GM19467 (cell line): ENCODE results near the gene CDCP2.

Experiments
- ATAC-seq: cut with Tn5 transposase; IDR thresholded peaks from one replicate; pipeline ENCODE4 v1.9.1; 2021; ENCODE audit warnings: mild to moderate bottlenecking, moderate library complexity; ENCODE audit not compliant: unreplicated experiment

Gene CDCP2

DNA sequence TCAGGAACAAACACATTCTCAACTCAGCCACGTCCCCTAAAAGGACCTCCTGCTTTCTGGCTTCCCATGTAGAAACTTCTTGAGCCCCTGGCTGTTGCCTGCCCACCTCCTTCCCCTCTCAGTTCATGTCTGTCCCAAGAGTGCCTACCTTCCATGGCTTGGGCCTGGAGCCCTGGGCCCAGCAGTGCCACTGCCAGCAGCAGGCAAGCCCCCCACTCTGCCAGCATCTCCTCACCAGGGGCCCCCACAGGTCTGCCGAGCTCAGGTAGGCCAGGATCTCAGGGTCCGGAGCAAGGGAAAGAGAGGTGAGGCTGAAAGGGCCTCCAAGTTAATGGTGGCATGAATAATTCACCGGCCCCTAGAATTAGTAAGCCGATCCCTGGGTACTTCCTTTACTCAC lies at the start of gene CDCP2:
Gene CDCP2, minus strand, starts transcription at position 305 of the 400 bp plus-strand sequence. Its CDS starts 78 bp downstream, at position 227.
- no peak for ATAC-seq

DNA sequence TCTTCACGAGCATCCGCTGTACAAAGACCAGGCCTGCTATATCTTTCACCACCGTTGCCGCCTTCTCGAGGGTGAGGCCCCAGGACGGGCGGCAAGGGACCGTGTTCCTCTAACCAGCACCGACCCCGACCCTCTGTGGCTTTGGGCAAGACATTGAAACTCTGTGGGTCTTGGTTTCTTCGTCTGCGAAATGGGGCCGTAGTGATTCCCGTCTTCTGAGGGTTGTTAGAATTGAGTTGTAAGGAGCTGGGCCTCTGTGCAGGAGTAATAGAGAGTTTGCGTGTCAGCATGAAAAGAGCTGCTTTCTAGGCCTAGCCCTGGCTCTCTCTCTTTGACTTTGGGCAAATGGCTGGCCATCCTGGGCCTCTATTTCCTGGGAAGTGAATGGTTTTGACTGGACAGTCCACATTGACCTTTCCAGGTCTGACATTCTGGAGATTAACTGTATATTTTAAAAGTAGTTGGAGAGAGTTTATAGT lies 47.8 kb upstream of the CDCP2 start:
- no peak for ATAC-seq

DNA sequence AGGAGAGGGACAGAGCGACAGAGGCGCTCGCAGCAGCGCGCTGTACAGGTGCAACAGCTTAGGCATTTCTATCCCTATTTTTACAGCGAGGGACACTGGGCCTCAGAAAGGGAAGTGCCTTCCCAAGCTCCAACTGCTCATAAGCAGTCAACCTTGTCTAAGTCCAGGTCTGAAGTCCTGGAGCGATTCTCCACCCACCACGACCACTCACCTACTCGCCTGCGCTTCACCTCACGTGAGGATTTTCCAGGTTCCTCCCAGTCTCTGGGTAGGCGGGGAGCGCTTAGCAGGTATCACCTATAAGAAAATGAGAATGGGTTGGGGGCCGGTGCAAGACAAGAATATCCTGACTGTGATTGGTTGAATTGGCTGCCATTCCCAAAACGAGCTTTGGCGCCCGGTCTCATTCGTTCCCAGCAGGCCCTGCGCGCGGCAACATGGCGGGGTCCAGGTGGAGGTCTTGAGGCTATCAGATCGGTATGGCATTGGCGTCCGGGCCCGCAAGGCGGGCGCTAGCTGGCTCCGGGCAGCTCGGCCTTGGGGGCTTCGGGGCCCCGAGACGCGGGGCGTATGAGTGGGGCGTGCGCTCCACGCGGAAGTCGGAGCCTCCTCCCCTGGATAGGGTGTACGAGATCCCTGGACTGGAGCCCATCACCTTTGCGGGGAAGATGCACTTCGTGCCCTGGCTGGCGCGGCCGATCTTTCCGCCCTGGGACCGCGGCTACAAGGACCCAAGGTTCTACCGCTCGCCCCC lies 47.1 kb upstream of the CDCP2 start, which contains the start of the genes CYB5RL and MRPL37:
Gene CYB5RL, minus strand, starts transcription at position 266 of the 754 bp plus-strand sequence. CDS start 4,414 bp downstream, outside the sequence.
Gene MRPL37, plus strand, starts transcription at position 403 of the 754 bp plus-strand sequence. Its CDS starts 77 bp downstream, at position 480.
- peak; percentile 95 for ATAC-seq

DNA sequence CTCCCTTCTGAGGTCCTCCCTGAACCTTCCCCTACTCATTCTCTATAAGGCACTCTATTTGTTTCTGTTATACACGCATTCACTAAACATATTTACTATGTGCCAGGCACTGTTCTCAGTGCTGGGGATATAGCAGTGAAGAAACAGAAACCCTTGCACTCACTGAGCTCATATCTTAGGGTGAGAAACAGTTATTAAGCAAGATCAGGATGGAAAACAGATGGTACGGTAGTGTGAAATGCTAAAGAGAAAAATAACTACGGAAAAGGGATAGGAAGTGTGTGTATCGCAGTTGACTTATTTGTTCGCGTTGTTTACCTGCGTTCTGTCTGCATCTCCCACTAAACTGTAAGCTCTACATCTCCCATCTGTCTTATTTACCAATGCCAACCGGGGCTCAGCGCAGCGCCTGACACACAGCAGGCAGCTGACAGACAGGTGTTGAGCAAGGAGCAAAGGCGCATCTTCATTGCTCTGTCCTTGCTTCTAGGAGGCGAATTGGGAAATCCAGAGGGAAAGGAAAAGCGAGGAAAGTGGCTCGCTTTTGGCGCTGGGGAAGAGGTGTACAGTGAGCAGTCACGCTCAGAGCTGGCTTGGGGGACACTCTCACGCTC lies 46.5 kb upstream of the CDCP2 start:
- ATAC-seq: no peak

DNA sequence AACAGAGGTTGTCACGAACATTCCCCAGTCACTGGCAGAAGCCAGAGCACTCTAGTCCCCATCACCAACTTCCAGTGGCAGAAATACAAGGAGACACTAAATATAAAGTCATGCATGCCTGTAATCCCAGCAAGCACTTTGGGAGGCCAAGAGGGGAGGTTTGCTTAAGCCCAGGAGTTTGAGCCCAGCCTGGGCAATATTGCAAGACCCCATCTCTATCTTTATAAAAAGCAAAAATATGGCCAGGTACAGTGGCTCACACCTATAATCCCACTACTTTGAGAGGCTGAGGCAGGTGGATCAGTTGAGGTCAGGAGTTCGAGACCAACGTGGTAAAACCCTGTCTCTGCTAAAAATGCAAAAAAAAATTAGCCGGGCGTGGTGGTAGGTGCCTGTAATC lies 40.7 kb upstream of the CDCP2 start:
- ATAC-seq: no peak

DNA sequence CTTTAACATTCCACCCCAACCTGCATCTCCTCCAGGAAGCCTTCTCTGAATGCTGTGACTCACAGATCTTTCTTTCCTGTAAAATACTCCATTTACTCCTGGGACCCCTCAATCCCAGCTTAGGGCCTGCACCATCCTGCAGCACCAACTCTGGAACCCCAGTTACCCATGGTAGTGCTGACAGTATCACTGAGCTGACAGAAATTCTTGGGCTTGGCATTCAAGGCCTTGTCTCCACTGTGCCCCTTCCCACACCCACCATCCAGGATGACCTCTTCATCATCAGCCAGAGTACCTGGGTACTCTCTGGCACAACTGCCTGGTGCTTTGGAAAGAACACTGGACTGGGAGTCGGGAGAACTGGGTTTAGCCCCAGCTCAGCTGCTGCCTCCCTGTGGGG lies 38.7 kb upstream of the CDCP2 start:
- ATAC-seq: no peak

DNA sequence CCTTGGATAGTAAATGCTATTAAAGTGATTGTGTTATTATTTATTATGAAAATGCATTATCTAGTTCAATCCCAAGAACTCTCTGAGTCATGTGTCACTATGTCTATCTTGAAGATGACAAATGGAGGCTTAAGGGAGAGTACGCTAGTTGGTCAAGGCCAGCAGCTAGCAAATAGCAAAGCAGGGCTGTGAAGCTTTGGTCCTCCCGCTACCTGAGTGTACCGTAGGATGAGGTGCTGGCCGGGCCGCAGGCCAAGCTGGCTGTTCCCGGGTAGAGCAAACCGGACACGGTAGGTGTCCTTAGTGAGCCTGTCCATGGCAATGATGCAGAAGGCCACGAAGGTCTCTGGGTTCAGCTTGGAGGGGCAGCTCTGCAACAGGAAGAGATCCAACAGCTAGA lies 37.7 kb upstream of the CDCP2 start:
- ATAC-seq: no peak

DNA sequence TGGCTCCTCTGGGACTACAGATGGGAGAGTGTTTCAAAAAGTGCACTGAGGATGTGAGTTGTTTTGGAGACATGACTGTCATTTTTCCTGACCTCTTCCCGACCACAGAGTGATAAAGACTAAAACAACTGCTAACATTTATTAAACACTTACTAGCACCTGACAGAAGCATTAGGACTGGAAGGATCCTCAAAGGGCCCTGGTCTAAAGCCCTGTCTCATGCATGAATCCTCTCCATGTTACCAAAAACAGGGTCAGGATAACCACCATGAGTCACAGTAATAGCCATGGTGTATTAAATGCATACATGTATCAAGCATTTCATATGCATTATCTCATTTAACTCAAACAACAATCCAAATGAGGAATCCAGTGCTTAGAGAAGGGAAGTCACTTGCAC lies 35.5 kb upstream of the CDCP2 start:
- ATAC-seq: no peak

DNA sequence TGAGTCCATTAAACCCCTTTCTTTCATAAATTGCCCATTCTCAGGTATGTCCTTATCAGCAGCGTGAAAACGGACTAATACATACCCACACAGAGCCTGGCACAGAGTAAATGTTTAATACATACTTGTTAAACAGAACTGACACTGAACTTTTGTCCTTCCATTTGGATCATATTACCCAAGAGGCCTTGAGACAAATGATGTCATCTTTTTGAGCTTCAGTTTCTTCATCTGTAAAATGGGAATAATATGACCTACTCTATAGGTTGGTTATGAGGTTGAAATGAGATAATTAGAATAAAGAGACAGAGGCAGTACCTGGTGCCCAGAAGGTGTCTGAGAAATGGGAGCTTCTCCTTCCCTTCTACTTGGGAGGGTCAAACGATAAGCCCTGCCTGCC lies 33.3 kb upstream of the CDCP2 start:
- ATAC-seq: no peak

DNA sequence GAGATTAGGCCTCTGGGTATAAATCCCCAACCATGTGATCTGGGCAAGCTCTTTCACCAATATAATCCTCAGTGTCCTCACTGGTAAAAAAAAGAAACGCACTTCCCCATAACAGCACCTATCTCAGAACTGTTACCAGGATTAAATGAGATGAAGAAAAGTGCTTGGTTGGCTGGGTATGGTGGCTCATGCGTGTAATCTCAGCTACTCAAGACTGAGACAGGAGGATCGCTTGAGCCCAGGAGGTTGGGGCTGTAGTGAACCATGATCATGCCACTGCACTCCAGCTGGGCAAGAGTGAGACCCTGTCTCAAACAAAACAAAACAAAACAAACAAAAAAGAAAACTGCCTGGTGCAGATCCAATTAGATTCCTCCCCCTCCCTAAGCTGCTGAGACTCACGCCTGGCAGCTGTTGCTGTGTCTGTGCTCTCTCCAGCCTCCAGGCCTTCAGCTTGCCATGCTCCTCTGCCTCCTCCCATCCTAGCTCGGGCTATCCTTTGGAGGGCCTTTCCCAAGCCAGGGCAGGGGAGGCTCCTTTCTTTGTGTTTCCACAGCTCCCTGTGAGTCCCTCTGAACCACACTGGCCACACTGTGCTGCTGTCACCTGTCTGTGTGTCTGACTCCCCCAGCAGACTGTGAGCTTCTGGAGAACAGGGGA lies 28.0 kb upstream of the CDCP2 start:
- ATAC-seq: no peak

DNA sequence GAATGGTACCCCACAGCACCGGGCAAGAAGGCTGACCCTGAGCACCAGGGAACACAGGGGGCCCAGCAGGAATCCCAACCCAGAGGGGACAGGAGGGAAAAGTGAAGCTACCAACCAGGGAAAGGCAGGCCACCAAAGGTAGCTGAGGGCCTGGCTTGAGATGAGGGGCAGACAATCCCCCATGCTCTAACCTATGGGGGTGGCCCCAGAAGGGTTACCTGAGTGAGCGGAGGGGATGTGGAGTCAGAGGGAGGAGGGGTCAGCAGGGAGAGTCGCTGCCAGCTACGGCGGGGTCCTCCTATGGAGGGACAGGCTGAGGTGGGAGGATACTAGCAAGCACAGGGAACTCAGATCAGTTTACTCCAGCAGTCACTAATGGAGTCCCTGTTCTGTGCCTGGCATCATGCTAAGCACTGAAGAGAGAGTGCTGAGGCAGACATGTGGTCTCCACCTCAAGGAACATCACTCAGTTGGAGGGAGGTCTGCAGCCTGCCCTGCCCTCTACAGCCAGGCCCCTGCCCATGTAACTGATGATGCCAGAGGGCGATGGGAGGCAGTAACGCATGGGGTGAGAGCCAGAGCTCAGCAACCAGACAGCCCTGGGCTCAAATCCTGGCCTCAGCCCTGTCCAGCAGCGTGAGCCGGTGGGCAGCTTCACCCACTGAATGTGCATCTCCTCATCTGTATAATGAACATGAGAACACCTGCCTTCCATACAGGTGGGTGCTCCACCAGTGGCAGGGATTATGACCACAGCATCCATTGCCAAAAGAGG lies 25.7 kb upstream of the CDCP2 start:
- no peak for ATAC-seq

DNA sequence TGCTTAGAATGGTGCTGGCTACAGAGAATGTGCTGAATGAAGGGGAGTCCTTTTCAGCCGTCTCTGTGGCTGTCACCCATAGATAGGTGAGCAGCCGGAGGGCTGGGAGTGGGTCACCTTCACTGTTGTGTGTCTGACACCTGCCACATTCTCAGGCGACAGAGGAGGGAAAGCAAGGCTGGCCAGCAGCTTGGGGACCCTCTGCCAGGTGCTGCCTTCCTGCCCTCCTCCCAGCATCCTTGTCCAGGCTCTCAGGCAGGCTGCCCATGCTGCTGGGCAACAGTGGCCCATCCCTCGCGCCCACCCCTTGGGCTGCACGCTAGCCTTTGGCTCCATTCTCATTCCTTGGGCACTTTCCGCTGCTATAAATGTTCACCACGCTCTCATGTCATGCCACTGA lies 24.9 kb upstream of the CDCP2 start:
- ATAC-seq: no peak

DNA sequence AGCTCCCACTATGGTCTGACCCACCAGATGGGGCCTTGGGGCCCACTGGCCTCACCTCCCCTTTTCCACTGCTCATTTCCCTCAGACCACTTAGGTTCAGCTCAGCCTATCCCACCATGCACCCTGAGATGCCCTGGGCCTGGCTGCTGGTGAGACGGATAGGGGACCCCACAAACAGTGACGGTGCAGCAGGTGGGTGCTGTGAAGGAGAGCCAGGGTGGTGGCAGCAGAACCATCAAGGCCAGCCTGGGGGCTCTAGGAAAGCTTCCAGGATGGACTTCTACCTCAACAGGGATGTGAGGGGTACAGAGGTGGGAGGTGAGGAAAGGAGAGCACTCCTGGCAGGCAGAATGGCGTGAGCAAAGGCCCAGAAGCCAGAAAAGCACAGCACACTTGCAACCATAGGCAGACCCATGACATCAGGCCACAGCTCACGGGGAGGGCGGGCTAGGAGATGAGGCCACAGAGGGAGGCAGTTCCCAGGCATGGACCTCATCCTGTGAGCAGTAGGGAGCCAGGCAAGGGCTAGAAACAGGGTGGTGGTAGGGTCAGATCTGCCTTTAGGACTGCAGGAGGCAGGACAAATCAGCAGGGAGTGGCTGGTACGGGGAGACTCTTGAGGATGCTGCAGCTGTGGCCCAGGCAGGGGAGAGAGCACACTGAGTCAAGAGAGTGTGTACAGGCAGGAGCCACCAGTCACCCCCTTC lies 24.0 kb upstream of the CDCP2 start:
- ATAC-seq: no peak

DNA sequence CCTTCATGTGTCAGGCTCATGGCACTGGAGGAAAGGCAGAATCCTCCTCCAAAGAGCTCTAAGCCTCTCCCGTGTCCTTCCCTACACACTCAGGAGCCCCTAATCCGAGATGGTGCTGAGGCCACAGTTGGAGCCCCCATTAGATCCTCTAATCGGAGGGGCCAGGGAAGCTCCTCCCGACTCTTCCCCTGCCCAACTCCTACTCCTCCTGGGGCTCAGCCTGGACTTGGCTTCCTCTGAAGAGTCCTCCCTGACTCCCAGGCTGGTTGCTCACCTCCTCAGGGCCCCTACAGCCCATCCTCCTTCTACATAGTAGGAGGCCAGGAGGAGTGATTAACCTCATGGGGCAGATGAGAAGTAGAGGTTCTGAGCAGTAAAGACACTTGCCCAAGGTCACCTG lies 21.3 kb upstream of the CDCP2 start:
- ATAC-seq: no peak

DNA sequence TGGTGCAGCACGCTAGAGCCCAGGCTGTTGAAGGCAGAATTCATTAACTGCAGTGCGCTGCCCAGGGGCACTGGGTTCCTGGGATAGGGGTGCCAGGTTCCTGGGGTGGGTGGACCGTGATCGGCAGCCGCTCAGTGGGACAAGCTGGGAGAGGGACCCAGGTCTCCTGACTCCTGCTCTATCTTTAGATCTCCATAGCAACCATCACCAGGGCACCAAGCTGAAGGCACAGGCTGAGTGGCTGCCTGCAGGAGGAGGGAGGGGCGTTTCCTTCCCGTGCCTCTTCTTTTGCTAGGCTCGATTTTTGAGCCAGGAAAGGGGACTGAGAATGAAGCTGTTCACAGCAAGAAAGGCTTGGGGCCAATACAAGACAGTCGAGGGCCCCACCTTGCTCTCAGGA lies 20.9 kb upstream of the CDCP2 start:
- no peak for ATAC-seq

DNA sequence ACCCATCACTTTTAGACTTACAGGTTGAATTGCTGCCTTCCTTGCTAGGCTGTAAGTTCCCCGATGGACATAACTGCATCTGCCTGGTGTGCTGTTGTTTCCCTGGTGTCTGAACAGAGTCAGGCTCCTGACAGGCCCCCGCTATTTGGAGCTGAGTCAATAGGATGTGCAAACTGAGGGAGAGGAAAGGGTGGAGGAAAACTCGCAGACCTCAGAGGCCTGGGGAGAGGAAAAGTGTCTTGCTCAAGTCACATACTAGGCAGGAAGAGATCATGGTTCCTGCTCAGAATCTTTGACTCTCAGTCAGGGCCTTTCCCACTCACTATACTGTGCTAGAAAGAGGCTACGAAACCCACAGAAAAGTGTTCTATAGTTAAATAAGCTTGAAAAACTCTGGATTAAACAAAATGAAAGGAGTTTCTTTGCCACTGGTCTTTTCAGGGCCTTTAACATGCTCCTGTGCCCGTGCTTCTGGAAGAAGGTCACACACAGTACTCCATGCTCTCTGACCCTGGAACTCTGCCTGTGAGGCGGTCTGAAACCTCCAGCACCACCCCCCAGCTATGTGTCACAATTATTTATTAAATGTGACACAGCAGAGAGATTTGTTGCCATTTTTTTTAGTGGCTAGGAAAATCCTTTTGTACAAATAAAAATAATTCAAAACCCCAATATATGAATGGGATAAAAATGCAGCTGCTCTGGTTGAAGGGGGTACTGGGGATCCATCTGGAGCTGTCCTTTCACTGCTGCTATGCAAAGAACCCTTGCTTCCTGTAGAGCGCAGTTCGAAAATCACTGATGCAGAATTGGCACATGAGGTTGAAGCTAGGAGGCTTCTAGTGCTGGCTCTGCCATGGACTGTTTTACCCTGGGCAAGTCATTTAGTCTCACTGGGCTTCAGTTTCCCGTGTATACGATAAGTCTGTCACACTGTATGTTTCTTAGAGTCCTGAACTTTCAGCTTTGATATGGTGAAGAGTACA lies 20.1 kb upstream of the CDCP2 start:
- ATAC-seq: no peak

DNA sequence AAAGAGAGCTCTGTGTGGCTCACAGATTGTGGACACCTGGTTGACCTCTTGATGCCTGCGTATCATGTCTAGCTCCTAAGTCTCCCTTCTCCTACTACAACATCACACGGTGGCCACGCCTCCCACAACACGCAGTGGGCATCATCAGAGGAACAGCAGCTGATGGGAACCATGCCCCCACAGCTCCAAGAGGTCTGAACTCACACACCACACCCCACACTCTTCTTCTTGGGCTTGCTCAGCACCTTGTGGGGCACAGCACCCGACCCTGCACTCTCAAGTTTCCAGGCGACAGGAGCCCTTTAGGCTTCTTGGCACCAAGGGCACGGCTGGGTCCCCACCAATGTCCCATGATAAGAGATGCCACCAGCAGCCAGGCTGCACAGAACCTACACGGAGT lies 18.8 kb upstream of the CDCP2 start:
- no peak for ATAC-seq

DNA sequence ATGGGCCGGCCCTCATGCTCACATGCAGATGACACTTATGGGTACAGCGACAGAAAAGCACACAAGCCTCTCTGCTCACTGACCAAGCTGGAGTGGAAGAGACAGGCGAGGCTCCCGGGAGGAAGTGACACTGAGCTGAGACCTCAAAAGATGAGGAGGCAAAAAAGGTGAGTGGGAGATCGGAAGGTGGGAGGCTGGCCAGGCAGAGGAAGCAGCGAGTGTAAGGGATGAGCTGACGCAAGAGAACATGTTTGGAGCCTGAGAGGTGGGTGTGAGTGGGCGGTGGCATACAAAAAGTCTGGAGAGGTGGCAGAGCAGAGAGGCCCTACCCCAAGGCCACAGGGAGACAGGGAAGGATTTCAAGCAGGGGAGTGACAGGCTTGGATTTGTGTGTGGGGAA lies 18.2 kb upstream of the CDCP2 start:
- no peak for ATAC-seq

DNA sequence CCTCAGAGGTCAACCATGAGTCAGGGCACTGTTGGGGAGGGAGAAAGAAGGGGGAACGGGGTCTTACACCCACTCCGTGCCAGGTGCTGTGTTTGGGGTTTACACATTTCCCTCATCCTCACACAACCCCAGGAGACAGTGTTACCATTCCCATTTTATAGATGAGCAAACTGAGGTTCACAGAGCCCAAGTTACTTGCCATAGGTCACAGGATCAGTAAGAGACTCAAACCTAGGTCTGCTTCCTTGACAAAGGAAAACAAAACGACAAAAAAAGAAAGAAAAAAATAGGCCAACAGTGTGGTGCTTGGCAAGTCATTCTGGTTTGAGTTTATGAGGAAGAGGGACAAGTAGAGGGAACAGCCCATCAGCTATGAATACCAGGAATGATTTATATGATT lies 16.3 kb upstream of the CDCP2 start:
- no peak for ATAC-seq
